NCI-H1930 (cell line): ENCODE data around the gene SMYD1.
A peak's percentile ranks its signal among the peaks of the same experiment; 100 is the strongest.

ENCODE experiments used
- DNase-seq, 2 experiments: peaks; one replicate each; lab custom pipeline; 2025; lab: John Stamatoyannopoulos, UW

Gene SMYD1

GRCh38 chr2:88055371-88056128 is 12.1 kb upstream of the SMYD1 start, which contains the start of gene KRCC1:
Gene KRCC1, minus strand, starts transcription at chr2:88055783. Its CDS starts 27,220 bp downstream, at chr2:88028563.
- peak; percentile 93 to 94 for DNase-seq

DNA sequence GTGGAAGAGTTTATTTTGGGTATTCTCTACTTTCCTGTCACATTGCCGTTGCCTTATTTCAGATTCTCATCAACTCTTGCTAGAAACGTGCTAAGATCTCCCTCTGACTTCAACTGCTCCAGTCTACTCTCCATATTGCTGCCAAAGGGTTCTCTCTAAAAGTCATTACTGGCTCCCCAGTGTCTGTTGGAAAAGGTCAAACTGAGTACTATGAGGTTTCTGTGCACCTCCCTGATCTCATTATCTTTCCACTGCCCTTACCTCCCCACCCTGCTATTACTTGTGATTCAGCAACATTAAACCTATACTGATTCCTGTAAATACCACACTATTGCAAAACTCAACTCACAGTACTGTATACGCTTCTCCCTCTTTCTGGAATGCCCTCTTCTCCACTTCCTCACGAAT is 10.2 kb upstream of the SMYD1 start:
- DNase-seq: no peak

DNA sequence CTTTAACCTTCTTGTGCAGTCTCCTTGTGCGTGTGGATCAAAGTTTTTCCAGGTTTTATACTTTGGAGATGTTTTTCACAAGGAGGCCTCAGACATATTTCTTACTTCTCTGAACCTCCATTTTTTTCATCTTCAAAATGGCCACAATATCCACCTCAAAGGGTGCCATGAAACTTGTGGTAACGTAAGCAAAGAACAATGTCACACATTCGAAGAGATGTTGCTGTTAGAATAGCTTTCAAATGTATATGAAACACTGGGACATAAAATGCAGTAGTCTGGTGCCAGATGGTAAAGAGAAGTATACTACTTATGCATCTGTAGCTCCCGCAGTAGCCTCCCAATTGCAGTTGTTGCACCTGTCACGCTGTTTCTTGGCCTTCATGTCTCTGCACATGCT is 9.4 kb upstream of the SMYD1 start:
- no peak for DNase-seq

- peak; percentile 8 to 52 for DNase-seq
These were observed 7.4 kb upstream of the SMYD1 start for GRCh38 chr2:88059979-88060906.

DNA sequence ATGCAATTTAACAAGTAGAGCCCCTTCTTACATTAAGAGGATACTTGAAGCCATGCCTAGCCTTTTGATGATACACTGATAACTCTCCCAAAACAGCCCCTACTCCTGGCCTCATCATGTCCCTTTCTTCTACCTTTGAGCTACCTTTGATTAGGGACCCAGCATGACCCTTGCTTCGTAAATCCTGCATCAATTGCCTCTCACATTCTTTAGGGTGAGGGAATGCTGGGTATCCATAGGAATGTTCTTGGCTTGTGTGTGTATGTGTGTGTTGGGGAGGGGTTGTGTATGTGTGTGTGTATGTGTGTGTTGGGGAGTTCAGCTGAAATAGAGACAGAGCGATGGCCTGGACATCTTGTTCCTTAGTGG is 6.7 kb upstream of the SMYD1 start:
- DNase-seq: no peak

DNA sequence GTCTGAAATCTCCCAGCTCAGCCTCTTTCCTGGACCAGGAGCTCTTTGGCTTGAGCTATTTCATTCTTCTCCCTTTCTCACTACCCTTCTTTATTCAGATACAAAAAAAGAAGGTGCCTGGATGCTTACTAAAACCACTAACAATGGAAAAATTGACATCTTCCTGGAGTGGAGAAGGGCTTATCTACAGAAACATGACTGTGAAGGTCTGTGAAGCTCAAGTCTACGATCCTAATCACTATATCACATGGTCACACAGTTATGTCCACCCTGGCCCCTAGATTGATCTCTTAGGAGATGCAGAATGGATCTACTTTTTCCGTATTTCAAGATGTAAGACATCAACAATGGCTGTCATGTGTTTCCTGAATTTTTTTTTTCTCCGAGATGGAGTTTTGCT is 6.3 kb upstream of the SMYD1 start:
- DNase-seq: no peak

GRCh38 chr2:88066543-88066942 is 1.1 kb upstream of the SMYD1 start:
- DNase-seq: no peak

DNA sequence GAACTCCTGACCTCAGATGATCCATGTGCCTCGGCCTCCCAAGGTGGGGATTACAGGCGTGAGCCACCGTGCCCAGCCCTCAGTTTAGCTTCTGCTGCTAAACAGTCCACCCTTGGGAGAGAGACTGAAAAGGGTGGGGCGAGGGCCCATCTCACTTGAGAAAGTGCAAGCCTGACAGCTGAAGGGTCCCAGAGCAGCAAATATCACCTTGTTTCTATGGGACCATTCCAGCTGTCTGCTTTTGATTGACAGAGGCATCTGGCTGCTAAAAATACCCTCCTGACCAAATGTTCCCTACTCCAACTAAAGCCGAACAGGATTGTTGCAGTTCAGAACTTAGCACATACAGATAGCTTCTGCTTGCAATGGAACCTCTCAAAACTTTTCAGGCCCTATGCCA is 436 bp upstream of the SMYD1 start:
- no peak for DNase-seq

GRCh38 chr2:88068044-88068443 is 419 bp downstream of the SMYD1 start:
- no peak for DNase-seq

- DNase-seq: no peak
These were observed 1.5 kb downstream of the SMYD1 start for GRCh38 chr2:88069117-88069516.

GRCh38 chr2:88070055-88070454 is 2.4 kb downstream of the SMYD1 start:
- no peak for DNase-seq

DNA sequence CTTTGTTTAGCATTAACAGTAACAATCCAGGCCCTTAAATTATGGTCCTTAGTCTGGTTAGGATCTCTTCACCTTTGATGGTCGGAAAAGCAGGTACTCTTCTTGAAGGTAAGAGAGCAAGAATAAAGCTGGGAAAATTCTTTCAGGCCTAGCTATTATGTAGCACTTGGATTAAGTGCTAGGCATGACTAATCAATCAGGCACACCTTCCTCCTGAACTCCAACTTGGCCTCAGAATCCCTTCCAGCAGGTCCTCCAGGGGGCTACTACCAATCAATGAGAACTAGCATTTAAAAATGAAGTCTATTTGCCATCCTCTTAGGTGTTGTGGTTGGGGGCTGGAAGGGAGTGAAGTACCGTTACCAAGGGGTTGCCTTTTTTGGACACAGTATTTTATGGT is 3.7 kb downstream of the SMYD1 start:
- no peak for DNase-seq

- no peak for DNase-seq
These were observed 6.5 kb downstream of the SMYD1 start for GRCh38 chr2:88074150-88074549.

- DNase-seq: no peak
These were observed 7.2 kb downstream of the SMYD1 start for GRCh38 chr2:88074854-88075292.

GRCh38 chr2:88077080-88077479 is 9.5 kb downstream of the SMYD1 start:
- no peak for DNase-seq

- no peak for DNase-seq
These were observed 11.1 kb downstream of the SMYD1 start for GRCh38 chr2:88078643-88079172.

GRCh38 chr2:88080545-88080944 is 12.9 kb downstream of the SMYD1 start:
- DNase-seq: no peak

GRCh38 chr2:88081924-88082608 is 14.4 kb downstream of the SMYD1 start:
- DNase-seq: no peak

- no peak for DNase-seq
These were observed 15.2 kb downstream of the SMYD1 start for GRCh38 chr2:88082781-88083180.

- no peak for DNase-seq
These were observed 17.5 kb downstream of the SMYD1 start for GRCh38 chr2:88085099-88085498.

DNA sequence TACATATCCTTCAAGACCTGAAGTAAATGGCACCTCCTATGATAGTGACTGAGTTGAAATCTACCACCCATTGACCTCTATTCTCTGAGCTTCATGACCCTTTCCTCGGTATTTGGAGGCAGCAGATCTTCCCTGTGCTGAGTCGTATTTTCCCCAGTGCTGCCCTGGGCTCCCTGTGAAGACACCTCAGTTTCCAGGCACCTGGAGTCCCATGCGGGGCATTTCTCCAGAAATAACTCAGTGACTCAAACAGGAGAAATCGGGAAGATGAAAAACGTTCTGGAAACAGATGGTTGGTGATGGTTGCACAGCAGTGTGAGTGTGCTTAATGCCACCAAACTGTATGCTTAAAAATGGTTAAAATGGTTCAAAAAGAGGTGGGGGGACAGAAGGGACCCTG is 18.0 kb downstream of the SMYD1 start:
- DNase-seq: no peak

- no peak for DNase-seq
These were observed 18.8 kb downstream of the SMYD1 start for GRCh38 chr2:88086401-88086800.
